Mammary epithelial cell (primary cell): ENCODE measurements around the gene MEF2D.

Source experiments
- CTCF ChIP-seq, 2 donors: IDR thresholded peaks in 1 of 2; conservative IDR thresholded peaks in 1 of 2; 2 replicates each; pipeline ENCODE4 v1.5.1; 2011 to 2012; ENCODE audit warnings: inconsistent platforms in 2 of 2, low read length in 2 of 2, mild to moderate bottlenecking in 2 of 2, control low read depth in 1 of 2, low read depth in 1 of 2; ENCODE audit not compliant: insufficient read depth in 1 of 2; ENCODE audit errors: extremely low read depth in 1 of 2
- EZH2 ChIP-seq: IDR thresholded peaks from 2 replicates; pipeline ENCODE4 v1.6.1; 2012; ENCODE audit warnings: low read length, inconsistent platforms, borderline replicate concordance

- TF ChIP-seq CTCF (conservative IDR thresholded peaks at IDR 0.05 in 1 of 2, IDR thresholded peaks at IDR 0.05 in 1 of 2; ENCODE audit: extremely low read depth in 1 of 2, insufficient read depth in 1 of 2, low read depth in 1 of 2, low read length in 2 of 2) (no peak), EZH2 (no peak)
These were observed 31.8 kb upstream of the MEF2D start for GRCh38 chr1:156532374-156532773.
